T-helper 17 cell (primary cell): ENCODE data around the gene SERPINE3. TPM values are rescaled to one million over a fixed set of nuclear protein-coding genes. Genes with fewer than 3 reads are reported as not detected.

Experiments used
- ATAC-seq: fragments of 150-1000 bp; cut with Tn5 transposase; 2 replicates; pipeline ENCODE4 v1.10.0; 2021; ENCODE audit warnings: mild to moderate bottlenecking, moderate library complexity
- DNase-seq, 3 donors: peaks; one replicate each; pipeline versions ENCODE4 v3.0.0 to v3.0.0-alpha.2; 2020 to 2021
- H3K9me3 ChIP-seq: one replicate; pipeline ENCODE4 v1.7.0; 2013; ENCODE audit warnings: low read length, mild to moderate bottlenecking; ENCODE audit not compliant: control insufficient read depth, poor library complexity, severe bottlenecking
- H3K27ac Mint-ChIP-seq: one replicate; pipeline ENCODE4 v1.8.0; 2022; ENCODE audit warnings: mild to moderate bottlenecking, moderate library complexity, mixed read lengths
- H3K27me3 Mint-ChIP-seq: one replicate; pipeline ENCODE4 v1.8.0; 2022; ENCODE audit warnings: mixed read lengths
- H3K36me3 Mint-ChIP-seq: one replicate; pipeline ENCODE4 v1.8.0; 2022; ENCODE audit warnings: low read depth, mixed read lengths
- H3K4me1 Mint-ChIP-seq: one replicate; pipeline ENCODE4 v1.8.0; 2022; ENCODE audit warnings: mild to moderate bottlenecking, mixed read lengths
- H3K4me3 Mint-ChIP-seq: one replicate; pipeline ENCODE4 v1.8.0; 2022; ENCODE audit warnings: mild to moderate bottlenecking, moderate library complexity, mixed read lengths
- total RNA-seq, 4 donors: library from RNA in 2 of 4; stranded (reverse) in 2 of 4; gene quantifications; one replicate each; pipeline ENCODE4 v1.2.3 and lab custom pipeline; 2022 to 2026

Gene SERPINE3
- not detected for total RNA-seq
- total RNA-seq (lab: John Stamatoyannopoulos, UW) = 0 reads per million in 2 donors

GRCh38 chr13:51339354-51339753 is at the start of gene SERPINE3:
TSS of gene SERPINE3 (plus strand) at chr13:51339691. CDS start at chr13:51341092, 1,401 bp downstream.
- DNase-seq (no peak), ATAC-seq (no peak)
- H3K27ac Mint-ChIP-seq = no peak within 1 kb of the TSS
- no peaks in the 10 kb centered on the region for H3K27me3 Mint-ChIP-seq
- no peaks in the 10 kb centered on the region for H3K36me3 Mint-ChIP-seq
- no peak within 1 kb of the TSS for H3K4me3 Mint-ChIP-seq
- H3K9me3 ChIP-seq = no peaks in the 10 kb centered on the region
- peaks cover 3% of the 10 kb centered on the region for H3K4me1 Mint-ChIP-seq

- peaks cover 5% of the 10 kb centered on the region for H3K36me3 Mint-ChIP-seq
- peaks cover 8% of the 10 kb centered on the region for H3K4me1 Mint-ChIP-seq
- ATAC-seq = no peak
- no peaks in the 10 kb centered on the region for H3K9me3 ChIP-seq
- H3K27ac Mint-ChIP-seq = peak overlapping the region; percentile 22
- no peak for DNase-seq
- H3K27me3 Mint-ChIP-seq = peaks cover 22% of the 10 kb centered on the region
- H3K4me3 Mint-ChIP-seq = no peak overlapping the region
These were observed 48.1 kb upstream of the SERPINE3 start for GRCh38 chr13:51291341-51291740.

- H3K27me3 Mint-ChIP-seq = peaks cover 22% of the 10 kb centered on the region
- peaks cover 5% of the 10 kb centered on the region for H3K36me3 Mint-ChIP-seq
- H3K4me1 Mint-ChIP-seq = peaks cover 8% of the 10 kb centered on the region
- no peak for ATAC-seq
- no peaks in the 10 kb centered on the region for H3K9me3 ChIP-seq
- DNase-seq = no peak
- H3K27ac Mint-ChIP-seq = no peak overlapping the region
- H3K4me3 Mint-ChIP-seq = no peak overlapping the region
These were observed 47.4 kb upstream of the SERPINE3 start for GRCh38 chr13:51292000-51292565.

GRCh38 chr13:51297556-51297955 is 41.9 kb upstream of the SERPINE3 start:
- H3K36me3 Mint-ChIP-seq = peaks cover 5% of the 10 kb centered on the region
- H3K27ac Mint-ChIP-seq = no peak overlapping the region
- no peak overlapping the region for H3K4me3 Mint-ChIP-seq
- DNase-seq (no peak), ATAC-seq (no peak)
- peaks cover 9% of the 10 kb centered on the region for H3K4me1 Mint-ChIP-seq
- peaks cover 43% of the 10 kb centered on the region for H3K27me3 Mint-ChIP-seq
- H3K9me3 ChIP-seq = no peaks in the 10 kb centered on the region

GRCh38 chr13:51298812-51299211 is 40.7 kb upstream of the SERPINE3 start:
- H3K27me3 Mint-ChIP-seq = peaks cover 36% of the 10 kb centered on the region
- H3K4me1 Mint-ChIP-seq = peaks cover 4% of the 10 kb centered on the region
- H3K27ac Mint-ChIP-seq = no peak overlapping the region
- no peaks in the 10 kb centered on the region for H3K9me3 ChIP-seq
- no peak overlapping the region for H3K4me3 Mint-ChIP-seq
- H3K36me3 Mint-ChIP-seq = peaks cover 2% of the 10 kb centered on the region
- ATAC-seq (no peak), DNase-seq (no peak)

- no peaks in the 10 kb centered on the region for H3K9me3 ChIP-seq
- DNase-seq (no peak), ATAC-seq (no peak)
- Mint-ChIP-seq H3K4me3 (no peak overlapping the region), H3K36me3 (no peaks in the 10 kb centered on the region), H3K27ac (no peak overlapping the region), H3K4me1 (peaks cover 2% of the 10 kb centered on the region), H3K27me3 (peaks cover 22% of the 10 kb centered on the region)
These were observed 36.4 kb upstream of the SERPINE3 start for GRCh38 chr13:51303063-51303552.

GRCh38 chr13:51303882-51304281 is 35.6 kb upstream of the SERPINE3 start:
- Mint-ChIP-seq H3K4me1 (peaks cover 5% of the 10 kb centered on the region), H3K4me3 (no peak overlapping the region), H3K27me3 (peaks cover 22% of the 10 kb centered on the region), H3K27ac (no peak overlapping the region), H3K36me3 (no peaks in the 10 kb centered on the region)
- no peak for DNase-seq
- no peak for ATAC-seq
- H3K9me3 ChIP-seq = no peaks in the 10 kb centered on the region

GRCh38 chr13:51305271-51305967 is 34.1 kb upstream of the SERPINE3 start:
- Mint-ChIP-seq H3K36me3 (no peaks in the 10 kb centered on the region), H3K4me1 (peaks cover 5% of the 10 kb centered on the region), H3K27me3 (peaks cover 21% of the 10 kb centered on the region), H3K4me3 (no peak overlapping the region), H3K27ac (no peak overlapping the region)
- H3K9me3 ChIP-seq = no peaks in the 10 kb centered on the region
- DNase-seq = no peak
- no peak for ATAC-seq

- Mint-ChIP-seq H3K4me1 (peaks cover 3% of the 10 kb centered on the region), H3K27me3 (peaks cover 25% of the 10 kb centered on the region), H3K4me3 (no peak overlapping the region), H3K27ac (no peak overlapping the region), H3K36me3 (no peaks in the 10 kb centered on the region)
- no peak for ATAC-seq
- DNase-seq = no peak
- no peaks in the 10 kb centered on the region for H3K9me3 ChIP-seq
These were observed 30.7 kb upstream of the SERPINE3 start for GRCh38 chr13:51308781-51309180.

- H3K9me3 ChIP-seq = no peaks in the 10 kb centered on the region
- no peak for DNase-seq
- Mint-ChIP-seq H3K4me3 (no peak overlapping the region), H3K4me1 (peaks cover 3% of the 10 kb centered on the region), H3K27me3 (peaks cover 34% of the 10 kb centered on the region), H3K36me3 (no peaks in the 10 kb centered on the region), H3K27ac (no peak overlapping the region)
- ATAC-seq = no peak
These were observed 28.3 kb upstream of the SERPINE3 start for GRCh38 chr13:51311231-51311630.

GRCh38 chr13:51311957-51312520 is 27.5 kb upstream of the SERPINE3 start:
- no peak for DNase-seq
- no peak for ATAC-seq
- Mint-ChIP-seq H3K4me1 (peaks cover 3% of the 10 kb centered on the region), H3K27ac (no peak overlapping the region), H3K36me3 (no peaks in the 10 kb centered on the region), H3K27me3 (peaks cover 34% of the 10 kb centered on the region), H3K4me3 (no peak overlapping the region)
- H3K9me3 ChIP-seq = no peaks in the 10 kb centered on the region

- Mint-ChIP-seq H3K27ac (no peak overlapping the region), H3K36me3 (no peaks in the 10 kb centered on the region), H3K4me1 (peaks cover 1% of the 10 kb centered on the region), H3K4me3 (no peak overlapping the region), H3K27me3 (peaks cover 25% of the 10 kb centered on the region)
- DNase-seq = no peak
- ATAC-seq = no peak
- H3K9me3 ChIP-seq = no peaks in the 10 kb centered on the region
These were observed 25.9 kb upstream of the SERPINE3 start for GRCh38 chr13:51313619-51314018.

GRCh38 chr13:51317262-51317661 is 22.2 kb upstream of the SERPINE3 start:
- no peak for ATAC-seq
- DNase-seq = no peak
- H3K27me3 Mint-ChIP-seq = peaks cover 14% of the 10 kb centered on the region
- no peaks in the 10 kb centered on the region for H3K9me3 ChIP-seq
- H3K36me3 Mint-ChIP-seq = no peaks in the 10 kb centered on the region
- H3K4me1 Mint-ChIP-seq = no peaks in the 10 kb centered on the region
- no peak overlapping the region for H3K4me3 Mint-ChIP-seq
- H3K27ac Mint-ChIP-seq = no peak overlapping the region
